Left renal cortex interstitium (tissue), 4 donors: ENCODE results near the gene TMPRSS11D. TPM values are rescaled to one million over a fixed set of nuclear protein-coding genes. Genes with fewer than 3 reads are reported as not detected.

Experiments
- DNase-seq, 4 donors: peaks; one replicate each; pipeline ENCODE4 v3.0.0-alpha.2; 2013; ENCODE audit warnings: low read depth in 4 of 4, low spot score in 2 of 4, missing footprints in 1 of 4
- polyA plus RNA-seq, 4 donors: library from polyadenylated mRNA; unstranded; fragments of 120-200 nt; gene quantifications; one replicate each; pipeline ENCODE4 v1.2.1, GENCODE V29; 2013; ENCODE audit not compliant: insufficient read length in 4 of 4

Gene TMPRSS11D, protein sequence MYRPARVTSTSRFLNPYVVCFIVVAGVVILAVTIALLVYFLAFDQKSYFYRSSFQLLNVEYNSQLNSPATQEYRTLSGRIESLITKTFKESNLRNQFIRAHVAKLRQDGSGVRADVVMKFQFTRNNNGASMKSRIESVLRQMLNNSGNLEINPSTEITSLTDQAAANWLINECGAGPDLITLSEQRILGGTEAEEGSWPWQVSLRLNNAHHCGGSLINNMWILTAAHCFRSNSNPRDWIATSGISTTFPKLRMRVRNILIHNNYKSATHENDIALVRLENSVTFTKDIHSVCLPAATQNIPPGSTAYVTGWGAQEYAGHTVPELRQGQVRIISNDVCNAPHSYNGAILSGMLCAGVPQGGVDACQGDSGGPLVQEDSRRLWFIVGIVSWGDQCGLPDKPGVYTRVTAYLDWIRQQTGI
- polyA plus RNA-seq = under 1 TPM in 2 of 4 donors, not detected in 2; 0.27 to 0.29 TPM

DNA sequence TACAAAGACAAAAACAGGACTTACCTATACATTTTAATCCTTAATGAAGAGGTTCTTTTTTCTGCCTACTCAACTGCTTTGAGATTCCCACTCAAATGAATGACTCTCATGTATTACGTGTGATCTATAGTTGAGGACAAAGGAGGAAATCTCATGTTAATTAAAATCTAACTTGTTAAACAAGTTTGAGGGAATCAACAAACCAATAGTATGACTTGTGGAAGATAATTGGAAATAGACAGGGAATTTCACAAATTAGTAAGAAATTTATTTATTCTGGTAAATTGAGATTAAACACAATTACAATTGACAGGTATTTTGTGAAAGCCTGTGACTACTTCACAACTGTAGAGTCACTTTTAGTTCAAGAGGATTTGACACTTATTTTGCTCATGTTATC lies at the start of gene TMPRSS11D:
Gene TMPRSS11D, minus strand, starts transcription at position 101 of the 400 bp plus-strand sequence. Its CDS starts 69 bp downstream, at position 32.
- DNase-seq = no peak

DNA sequence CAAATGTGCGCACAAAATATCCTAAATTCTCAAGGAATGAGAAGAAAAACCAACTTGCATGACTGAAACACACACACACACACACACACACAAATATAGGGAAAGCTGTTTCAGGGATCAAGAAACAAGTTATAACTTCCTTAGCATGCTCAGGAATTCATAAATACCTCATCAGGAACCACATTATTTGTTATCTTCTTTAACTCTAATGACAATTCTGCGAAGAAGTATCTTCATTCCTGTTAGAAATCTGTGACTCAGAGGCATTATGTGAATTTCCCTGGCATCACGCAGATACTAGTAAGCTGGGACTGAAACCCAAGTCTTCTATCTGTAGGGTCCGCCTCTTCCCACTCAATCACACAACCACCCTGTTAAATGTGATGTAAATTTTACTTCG lies 49.2 kb upstream of the TMPRSS11D start:
- no peak for DNase-seq

DNA sequence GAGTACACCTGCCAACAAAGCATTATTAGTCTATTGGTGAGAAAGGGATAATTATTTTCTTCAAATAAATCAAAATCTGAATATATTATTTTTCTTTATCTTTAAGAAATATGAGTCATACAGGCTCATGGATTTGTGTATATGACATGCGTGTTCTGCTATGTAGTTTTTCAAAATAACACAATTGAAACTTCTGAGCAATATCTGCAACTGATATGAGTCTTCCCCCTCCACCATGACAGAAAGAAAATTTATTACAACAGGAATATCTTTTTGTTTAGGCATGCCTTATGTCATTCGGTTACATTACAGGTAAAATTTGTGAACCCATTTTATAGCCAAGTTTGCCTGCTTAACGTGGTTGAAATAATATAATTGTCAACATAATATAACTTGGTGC lies 47.5 kb upstream of the TMPRSS11D start:
- no peak for DNase-seq

DNA sequence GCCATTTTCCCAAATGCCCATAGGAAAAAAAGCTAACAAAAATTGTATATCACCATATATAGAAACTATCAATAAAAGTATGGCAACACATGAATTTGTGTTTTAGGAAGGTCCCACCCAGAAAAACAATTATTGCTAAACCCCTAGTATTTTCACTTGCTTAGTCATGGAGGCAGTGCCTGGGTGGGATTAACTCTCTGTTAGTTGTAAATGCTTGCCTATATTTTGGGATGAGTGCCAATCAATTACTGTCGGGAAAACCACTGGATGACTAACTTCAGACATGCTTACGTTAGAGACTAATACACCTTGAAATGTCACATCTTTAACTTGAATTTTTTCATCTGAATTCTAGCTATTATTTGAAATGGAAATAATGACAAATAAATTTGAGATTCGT lies 45.6 kb upstream of the TMPRSS11D start:
- DNase-seq = no peak

DNA sequence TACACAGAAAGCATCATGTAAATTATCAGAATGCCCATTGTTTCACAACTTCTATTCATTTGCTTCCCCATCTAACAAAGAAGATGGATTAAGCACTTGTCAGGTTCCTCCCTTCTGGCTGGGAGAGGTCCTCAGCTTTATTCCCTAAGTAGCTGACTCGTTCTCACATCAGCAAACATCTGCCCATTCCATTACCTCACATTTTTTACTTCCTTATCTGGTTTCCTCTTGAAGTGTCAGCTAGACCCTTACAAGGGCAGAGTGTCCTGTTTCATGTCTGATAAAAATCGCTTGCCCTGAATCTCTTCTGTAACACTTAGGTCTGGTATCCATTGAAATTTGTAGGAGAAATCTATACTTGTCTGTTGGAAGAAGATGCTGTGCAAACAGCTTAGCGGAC lies 44.7 kb upstream of the TMPRSS11D start:
- DNase-seq = no peak

DNA sequence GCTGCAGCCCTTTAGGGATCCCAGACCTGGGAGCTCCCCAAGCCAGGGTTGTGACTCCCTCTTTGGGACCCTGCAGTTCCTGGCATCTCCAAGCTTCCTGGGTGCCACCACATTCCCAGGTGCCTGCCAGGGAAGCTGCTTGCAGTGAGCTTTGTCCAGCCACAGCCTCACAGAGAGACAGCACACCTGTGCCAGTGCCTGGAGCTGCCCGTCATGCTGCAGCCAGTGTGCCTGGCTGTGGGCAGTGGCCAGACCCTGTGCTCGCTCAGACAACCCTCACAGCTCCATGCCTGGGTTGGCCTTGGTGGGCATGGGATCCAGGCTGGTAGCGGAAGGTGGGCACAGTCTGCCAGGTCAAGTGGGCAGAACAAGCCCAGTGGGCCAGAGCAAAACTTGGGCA lies 43.4 kb upstream of the TMPRSS11D start:
- no peak for DNase-seq

DNA sequence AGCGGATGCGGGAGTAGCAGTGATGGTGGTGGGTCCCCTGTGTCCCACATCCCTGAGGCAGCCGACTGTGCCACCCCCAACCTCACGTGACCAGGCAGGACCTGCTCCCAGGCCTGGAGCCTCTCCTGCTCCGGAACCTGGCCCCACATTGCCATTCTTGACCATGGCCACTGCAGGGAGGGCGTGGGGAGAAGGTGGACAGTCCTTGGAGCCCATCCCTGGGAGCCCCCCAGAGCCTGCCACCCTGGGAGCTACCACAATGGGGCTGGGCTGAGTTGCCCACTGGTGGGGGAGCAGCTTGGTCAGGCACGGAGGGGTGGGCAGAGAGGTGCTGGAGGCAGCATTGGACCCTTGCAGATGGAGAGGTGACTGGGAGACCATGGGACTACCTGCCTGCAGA lies 42.7 kb upstream of the TMPRSS11D start:
- DNase-seq = no peak

DNA sequence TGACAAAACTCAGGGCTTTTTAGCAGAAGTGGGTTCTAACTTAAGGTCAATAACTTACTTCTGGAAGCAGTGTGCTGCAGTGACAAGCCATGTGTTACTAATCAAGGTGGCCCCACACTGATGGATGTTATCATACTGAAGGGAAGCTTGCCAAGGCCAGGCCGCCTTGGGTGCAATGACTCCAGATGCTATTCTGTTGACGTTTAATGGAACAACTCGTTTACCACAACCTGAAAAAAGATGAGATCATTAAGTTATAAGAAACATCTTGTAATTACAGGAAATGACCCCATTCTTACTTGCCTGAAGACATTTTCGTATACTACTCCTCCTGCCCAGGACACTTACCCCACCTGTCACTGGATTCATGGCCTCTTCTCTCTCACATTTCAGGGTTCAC lies 38.9 kb upstream of the TMPRSS11D start:
- DNase-seq = no peak

DNA sequence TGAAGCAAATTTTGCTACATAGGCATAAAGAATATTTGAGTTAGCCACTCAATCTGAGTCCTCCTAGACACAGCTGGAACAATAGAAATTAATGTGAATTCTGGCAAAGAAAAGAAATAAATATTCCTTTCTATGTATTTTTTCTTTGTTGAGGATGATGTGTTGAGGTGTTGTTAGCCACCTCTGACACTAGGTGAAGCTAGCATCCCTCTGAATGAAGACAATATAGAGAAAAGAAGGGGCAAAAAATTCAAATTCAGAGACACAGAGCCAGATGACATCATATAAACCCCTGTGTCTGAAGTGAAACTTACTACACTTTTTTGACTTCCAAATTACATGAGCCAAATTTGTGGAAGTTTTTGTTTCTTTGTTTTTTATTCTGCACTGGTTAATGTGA lies 34.6 kb upstream of the TMPRSS11D start:
- DNase-seq = no peak

DNA sequence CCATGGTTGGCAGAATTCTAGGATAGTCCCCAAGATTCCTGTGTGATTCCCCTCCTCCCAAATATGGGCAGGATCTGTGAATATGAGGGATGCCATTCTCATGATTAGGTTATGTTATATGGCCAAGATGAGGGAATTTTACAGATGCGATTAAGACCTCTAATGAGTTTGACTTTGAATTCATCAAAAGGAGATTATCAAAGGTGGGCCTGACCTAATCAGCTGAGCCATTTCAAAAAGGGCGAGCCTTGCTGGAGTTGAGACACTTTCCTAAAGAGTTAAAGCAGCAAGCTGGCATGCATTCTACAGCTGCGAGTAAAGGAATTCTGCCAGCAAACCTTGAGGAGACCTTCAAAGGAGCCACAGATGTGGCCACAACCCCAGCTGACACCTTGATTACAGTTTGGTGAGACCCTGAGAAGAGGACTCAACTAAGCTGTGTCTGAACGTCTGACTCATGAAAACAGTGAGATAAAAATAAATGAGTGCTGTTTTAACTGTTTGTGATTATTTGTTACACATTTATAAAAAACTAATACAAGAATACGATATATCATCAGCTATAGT lies 31.7 kb upstream of the TMPRSS11D start:
- no peak for DNase-seq

DNA sequence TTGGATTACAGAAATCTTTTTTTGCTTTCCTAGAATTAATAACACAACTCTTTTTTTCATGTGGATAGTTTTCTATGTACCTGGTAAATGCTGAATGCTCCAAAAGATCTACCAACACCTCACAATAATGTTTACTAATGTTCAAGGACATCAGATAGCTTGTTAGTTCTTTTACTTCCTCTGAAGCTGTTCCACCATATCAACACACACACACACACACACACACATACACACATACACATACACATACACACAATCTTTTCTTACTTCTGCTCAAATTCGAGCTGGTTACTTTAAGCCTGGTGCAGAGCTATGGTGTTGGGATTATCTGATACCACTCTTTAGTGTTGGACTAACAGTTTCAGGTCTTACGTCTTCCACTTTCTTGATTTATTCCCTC lies 28.3 kb upstream of the TMPRSS11D start:
- no peak for DNase-seq

DNA sequence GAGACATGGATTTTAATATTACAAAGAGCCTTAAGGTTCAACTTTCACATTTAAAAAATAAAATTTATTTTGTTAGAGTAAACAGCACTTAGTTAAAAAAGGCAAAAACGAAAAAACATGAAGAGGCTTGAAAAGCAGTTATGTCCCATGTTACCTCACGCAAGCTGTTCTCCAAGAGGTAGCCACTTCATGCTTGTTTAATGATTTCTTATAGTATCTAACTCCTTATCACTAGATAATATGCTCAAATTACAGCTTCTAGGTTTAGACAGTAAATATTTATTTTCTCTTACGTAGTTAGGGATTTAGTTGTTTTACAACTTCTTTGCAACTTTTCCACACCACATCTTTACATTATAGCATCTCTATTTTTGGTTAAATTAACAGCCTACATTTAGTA lies 27.8 kb upstream of the TMPRSS11D start:
- no peak for DNase-seq

DNA sequence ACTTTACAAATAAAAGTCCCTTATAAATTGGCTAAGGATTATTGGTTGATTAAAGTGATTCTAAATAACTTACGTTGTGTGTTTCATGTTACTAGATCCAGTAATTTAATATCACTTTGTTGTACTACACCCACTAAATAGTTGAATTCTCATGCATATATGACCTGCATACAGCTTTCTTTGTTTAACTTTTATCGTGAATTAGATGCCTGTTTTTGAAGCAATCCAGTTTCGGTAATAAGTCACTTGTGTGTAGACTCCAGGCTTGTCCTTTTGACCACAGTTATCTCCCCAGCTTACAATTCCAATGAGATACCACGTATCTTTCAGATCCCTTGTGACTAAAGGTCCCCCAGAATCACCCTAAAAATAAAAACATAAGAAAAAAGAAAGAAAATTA lies 27.3 kb upstream of the TMPRSS11D start:
- DNase-seq = no peak

DNA sequence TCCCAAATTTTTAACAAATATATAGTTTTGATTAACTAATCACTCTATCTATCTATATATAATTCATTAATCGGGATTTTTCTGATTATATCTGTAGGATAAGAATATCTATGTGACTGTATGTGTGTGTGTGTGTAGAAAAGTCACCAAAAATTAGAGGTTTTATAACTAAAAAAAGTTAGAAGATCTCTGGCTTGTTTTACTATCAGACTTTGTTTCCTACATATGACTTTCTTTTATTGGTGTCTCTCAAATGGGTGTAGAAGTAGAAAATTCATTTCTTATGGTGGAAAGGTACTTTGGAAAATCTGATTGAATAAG lies 26.7 kb upstream of the TMPRSS11D start:
- DNase-seq = no peak

DNA sequence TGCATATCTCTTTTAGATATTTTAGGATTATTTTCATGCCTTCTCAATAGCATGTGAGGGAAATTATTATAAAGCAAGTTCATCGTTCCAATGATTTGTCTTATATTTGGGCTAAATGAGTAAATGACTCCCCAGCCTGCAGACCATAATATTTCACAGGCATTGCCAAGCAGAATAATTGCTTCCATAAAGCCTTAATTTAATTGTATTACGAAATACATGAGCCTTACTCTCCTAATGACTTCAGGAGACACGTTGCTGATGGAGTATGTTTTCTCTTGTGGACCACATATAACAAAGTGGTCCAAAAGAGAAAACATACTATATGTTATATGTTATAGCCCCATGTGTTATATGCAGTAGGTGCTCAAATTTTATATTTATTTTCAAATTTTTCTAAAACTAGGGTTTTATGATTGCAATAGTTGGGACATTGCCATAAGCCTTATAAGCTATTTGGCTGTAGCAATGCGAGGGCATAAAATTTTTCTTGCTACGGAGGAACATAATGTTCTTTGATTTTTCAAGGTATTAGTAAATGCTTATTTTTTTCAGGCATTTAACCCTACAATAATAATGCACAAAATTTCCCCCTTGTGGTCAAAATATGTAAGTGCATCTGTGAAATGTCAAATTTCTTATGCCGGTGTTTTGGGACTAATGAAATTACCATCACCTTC lies 26.2 kb upstream of the TMPRSS11D start:
- no peak for DNase-seq

DNA sequence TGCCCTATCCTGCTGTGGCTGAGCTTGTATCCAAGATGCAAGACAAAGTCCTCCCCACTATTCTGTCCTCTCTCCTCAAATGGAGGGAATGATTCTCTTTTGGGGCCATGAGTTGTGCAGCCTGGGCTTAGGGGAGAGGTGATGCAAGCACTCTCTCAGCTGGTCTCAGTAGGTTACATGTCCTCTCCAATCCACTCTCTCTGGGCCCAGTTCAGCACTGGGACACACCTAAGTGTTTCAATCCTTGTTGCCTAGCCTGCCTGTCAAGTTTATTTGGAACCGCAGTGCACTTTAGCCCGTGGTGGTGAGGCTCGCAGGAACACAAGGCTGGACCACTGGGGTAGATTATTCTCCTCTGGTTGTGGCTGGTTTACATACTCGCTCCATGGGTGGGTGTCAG lies 23.8 kb upstream of the TMPRSS11D start:
- no peak for DNase-seq

DNA sequence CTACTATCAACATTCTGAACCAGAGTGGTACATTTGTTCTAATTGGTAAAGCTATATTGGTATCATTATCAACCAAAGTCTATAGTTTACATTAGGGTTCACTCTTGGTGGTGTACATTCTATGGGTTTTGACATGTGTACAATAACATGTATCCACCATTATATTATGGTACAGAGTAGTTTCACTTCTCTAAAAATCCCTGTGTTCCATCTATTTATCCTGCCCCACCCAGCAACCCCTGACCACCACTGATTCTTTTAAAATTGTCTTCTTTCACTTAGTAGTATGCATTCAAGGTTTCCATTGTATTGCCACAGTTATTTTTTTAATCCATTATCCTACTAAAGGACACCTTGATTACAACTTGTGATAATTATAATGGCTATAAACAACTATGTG lies 15.3 kb upstream of the TMPRSS11D start:
- DNase-seq = no peak

DNA sequence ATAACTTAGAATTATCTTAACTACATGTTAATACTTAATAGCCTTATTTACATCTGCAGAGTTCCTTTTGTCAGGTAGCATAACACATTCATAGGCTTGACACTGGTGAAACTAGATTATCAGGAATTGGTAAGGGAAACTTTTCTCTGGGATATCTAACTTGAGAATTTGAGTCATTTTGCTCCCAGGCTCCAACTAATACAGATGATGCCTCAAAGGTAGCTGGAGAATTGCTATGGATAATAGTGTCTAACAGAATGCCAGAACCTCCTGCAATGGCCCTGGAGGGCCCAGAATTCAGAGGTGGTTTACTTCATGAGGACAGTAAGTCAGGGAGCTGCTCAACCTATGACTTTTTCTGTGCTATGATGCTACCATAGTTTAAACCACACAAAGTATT lies 13.9 kb upstream of the TMPRSS11D start:
- DNase-seq = no peak

DNA sequence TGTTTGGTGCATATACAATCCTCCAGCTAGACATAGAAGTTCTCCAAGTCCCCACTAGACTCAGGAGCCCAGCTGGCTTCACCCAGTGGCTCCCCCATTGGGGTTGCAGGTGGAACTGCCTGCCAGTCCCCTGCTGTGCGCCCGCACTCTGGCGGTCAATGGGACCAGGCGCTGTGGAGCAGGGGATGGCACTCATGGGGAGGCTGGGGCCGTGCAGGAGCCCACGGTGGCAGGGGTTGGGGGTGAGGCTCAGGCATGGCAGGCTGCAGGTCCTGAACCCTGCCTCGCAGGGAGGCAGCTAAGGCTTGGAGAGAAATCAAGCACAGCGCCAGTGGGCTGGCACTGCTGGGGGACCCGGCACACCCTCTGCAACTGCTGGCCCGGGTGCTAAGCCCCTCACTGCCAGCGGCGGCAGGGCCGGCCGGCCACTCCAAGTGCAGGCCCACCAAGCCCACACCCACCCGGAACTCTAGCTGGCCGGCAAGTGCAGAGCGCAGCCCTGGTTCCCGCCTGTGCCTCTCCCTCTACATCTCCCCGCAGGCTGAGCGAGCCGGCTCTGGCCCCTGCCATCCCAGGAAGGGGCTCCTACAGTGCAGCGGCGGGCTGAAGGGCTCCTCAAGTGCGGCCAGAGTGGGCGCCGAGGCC lies 12.7 kb upstream of the TMPRSS11D start:
- DNase-seq = no peak

DNA sequence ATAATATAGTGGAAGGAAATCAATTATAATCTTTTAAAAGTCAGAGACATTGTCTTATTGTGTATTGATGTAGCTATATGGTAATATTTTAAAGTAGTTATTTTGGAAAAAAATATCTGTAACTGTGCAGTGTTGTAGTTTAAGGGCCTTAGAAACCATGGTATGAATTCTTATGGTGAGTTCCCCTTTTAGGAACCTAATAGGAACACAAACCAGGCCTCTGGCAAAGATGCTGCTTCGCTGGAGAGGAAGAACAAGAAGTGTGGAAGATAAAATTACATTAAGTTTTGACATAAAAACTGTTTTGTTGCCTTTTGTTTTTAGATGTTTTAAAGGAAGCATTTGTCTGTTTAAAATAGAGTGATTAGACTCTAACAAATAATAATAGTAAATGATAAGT lies 10.9 kb upstream of the TMPRSS11D start:
- no peak for DNase-seq

DNA sequence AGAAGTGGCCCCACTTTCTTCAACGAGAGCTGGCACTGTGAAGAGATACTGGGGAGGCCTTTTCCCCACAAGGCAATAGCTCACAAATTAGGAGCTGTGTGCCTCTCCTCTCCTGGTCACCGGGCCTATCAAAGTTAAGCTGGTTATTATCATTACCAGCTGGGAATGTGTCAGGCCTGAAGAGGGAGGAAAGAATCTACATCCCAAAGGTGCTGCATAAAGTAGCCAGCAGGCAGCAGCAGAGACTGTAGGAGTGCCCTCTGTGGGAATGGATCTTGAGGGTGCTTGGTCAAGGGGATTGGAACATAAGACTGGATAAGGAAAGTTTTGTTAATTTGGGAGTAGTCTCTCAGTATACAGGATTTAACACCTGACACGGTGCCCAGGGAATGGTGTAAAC lies 9.1 kb upstream of the TMPRSS11D start:
- DNase-seq = no peak

DNA sequence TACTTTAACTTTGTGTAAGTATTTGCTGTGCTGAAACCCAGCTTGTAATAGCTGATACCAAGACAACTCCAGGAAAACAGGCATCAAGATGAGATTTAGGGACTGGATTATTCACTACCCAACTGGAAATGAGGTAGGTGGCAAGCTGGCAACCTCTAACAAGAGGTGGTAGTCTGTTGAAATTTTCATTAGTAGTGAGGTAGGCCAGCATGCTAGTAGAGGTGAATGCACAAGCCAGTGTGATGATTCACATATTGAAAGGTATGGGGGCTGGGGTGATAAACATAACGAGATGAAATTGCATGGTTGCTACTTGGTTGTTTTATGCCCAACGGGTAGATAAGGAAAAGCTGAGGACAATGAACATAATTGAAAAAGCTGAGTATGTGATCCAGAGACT lies 8.5 kb upstream of the TMPRSS11D start:
- no peak for DNase-seq
